ENCODE data around the gene SPC24. TPM values are rescaled to one million over a fixed set of nuclear protein-coding genes. Genes with fewer than 3 reads are reported as not detected.
A peak's percentile ranks its signal among the peaks of the same experiment; 100 is the strongest.

Gene SPC24
- total RNA-seq, 1 experiment from 2014 or later, result 50.6 TPM

- in situ Hi-C loops (cut with HindIII; ENCODE audit: low pct_unique_long_range_greater_than_20kb, low sequenced_read_pairs), result no loop called here
- CTCF ChIA-PET, result no interaction called here
- intact Hi-C loops (cut with micrococcal nuclease; ENCODE audit: unreplicated experiment), result no loop called here
- ATAC-seq (peak; percentile 35; the same call in 1 of the 2 replicates), DNase-seq (ENCODE audit: low read depth, low spot score) (no peak)
- BruUV-seq (replicated peaks), result no TSS peak
- TF ChIP-seq REST (IDR thresholded peaks at IDR 0.05; ENCODE audit: insufficient read depth in 1 of 2, low read depth in 2 of 2, low read length in 1 of 2) (no peak), POLR2AphosphoS5 (IDR thresholded peaks at IDR 0.05; ENCODE audit: low read depth, low read length) (no peak; the same call in 1 of the 2 replicates), CTCF (IDR thresholded peaks at IDR 0.05) (no peak), SIN3A (IDR thresholded peaks at IDR 0.05; ENCODE audit: borderline replicate concordance, insufficient read depth, low read depth, low read length) (no peak), TCF7L2 (IDR thresholded peaks at IDR 0.05; ENCODE audit: low read depth, low read length) (no peak)
- Histone ChIP-seq H3K27me3 (ENCODE audit: control insufficient read depth, insufficient read depth, low read length) (no peaks in the 10 kb centered on the region), H3K9me3 (ENCODE audit: control insufficient read depth, insufficient read depth, low read depth, low read length) (no peaks in the 10 kb centered on the region), H3K4me3 (ENCODE audit: low read depth in 2 of 2, low read length in 2 of 2) (no peak overlapping the region), H3K4me1 (ENCODE audit: control insufficient read depth, insufficient read depth, low read length) (no peaks in the 10 kb centered on the region; the same call in 1 of the 2 replicates), H3K27ac (ENCODE audit: low read length) (no peak overlapping the region), H3K36me3 (ENCODE audit: control insufficient read depth, insufficient read depth, low read length) (peaks cover 9% of the 10 kb centered on the region)
- POLR2A ChIA-PET, result no interaction called here
Observed at GRCh38 chr19:11111771-11112144, 43.8 kb downstream of the SPC24 start.

GRCh38 chr19:11111117-11111770 is 44.3 kb downstream of the SPC24 start:
- no peaks in the 10 kb centered on the region; the same call in 1 of the 2 replicates for H3K4me1 ChIP-seq (ENCODE audit: control insufficient read depth, insufficient read depth, low read length)
- H3K36me3 ChIP-seq (ENCODE audit: control insufficient read depth, insufficient read depth, low read length), result peaks cover 12% of the 10 kb centered on the region
- DNase-seq (ENCODE audit: low read depth, low spot score) (no peak), ATAC-seq (peak; percentile 42)
- intact Hi-C loops (cut with micrococcal nuclease; ENCODE audit: unreplicated experiment) (no loop called here), in situ Hi-C loops (cut with HindIII; ENCODE audit: low pct_unique_long_range_greater_than_20kb, low sequenced_read_pairs) (no loop called here)
- no peak overlapping the region for H3K27ac ChIP-seq (ENCODE audit: low read length)
- no peaks in the 10 kb centered on the region for H3K9me3 ChIP-seq (ENCODE audit: control insufficient read depth, insufficient read depth, low read depth, low read length)
- no peak overlapping the region for H3K4me3 ChIP-seq (ENCODE audit: low read depth in 2 of 2, low read length in 2 of 2)
- H3K27me3 ChIP-seq (ENCODE audit: control insufficient read depth, insufficient read depth, low read length), result no peaks in the 10 kb centered on the region
- TF ChIP-seq REST (IDR thresholded peaks at IDR 0.05; ENCODE audit: insufficient read depth in 1 of 2, low read depth in 2 of 2, low read length in 1 of 2) (no peak), SIN3A (IDR thresholded peaks at IDR 0.05; ENCODE audit: borderline replicate concordance, insufficient read depth, low read depth, low read length) (no peak), POLR2AphosphoS5 (IDR thresholded peaks at IDR 0.05; ENCODE audit: low read depth, low read length) (no peak), TCF7L2 (IDR thresholded peaks at IDR 0.05; ENCODE audit: low read depth, low read length) (no peak), CTCF (IDR thresholded peaks at IDR 0.05) (no peak)
- CTCF ChIA-PET, result no interaction called here
- POLR2A ChIA-PET, result no interaction called here
- no TSS peak for BruUV-seq (replicated peaks)

Data from Panc1 (cell line).